HG03196 (cell line): ENCODE results near the gene UGT1A4.
"Not testable (repeated sequence)": the region's sequence is repeated elsewhere in the genome, so short reads cannot be mapped to it uniquely, and the experiment has no call there.

ENCODE experiments used
- ATAC-seq: cut with Tn5 transposase; IDR thresholded peaks from one replicate; pipeline ENCODE4 v1.9.1; 2021; ENCODE audit not compliant: unreplicated experiment

UGT1A4 gene

GRCh38 chr2:233746475-233747282, 28.1 kb downstream of the UGT1A4 start:
- no peak for ATAC-seq

DNA sequence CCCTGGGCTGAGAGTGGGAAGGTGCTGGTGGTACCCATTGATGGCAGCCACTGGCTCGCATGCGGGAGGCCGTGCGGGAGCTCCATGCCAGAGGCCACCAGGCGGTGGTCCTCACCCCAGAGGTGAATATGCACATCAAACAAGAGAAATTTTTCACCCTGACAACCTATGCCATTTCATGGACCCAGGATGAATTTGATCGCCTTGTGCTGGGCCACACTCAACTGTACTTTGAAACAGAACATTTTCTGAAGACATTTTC, 28.7 kb downstream of the UGT1A4 start:
- no peak for ATAC-seq

- ATAC-seq, result not testable (repeated sequence)
These were observed 32.2 kb downstream of the UGT1A4 start for GRCh38 chr2:233750689-233751088.

DNA sequence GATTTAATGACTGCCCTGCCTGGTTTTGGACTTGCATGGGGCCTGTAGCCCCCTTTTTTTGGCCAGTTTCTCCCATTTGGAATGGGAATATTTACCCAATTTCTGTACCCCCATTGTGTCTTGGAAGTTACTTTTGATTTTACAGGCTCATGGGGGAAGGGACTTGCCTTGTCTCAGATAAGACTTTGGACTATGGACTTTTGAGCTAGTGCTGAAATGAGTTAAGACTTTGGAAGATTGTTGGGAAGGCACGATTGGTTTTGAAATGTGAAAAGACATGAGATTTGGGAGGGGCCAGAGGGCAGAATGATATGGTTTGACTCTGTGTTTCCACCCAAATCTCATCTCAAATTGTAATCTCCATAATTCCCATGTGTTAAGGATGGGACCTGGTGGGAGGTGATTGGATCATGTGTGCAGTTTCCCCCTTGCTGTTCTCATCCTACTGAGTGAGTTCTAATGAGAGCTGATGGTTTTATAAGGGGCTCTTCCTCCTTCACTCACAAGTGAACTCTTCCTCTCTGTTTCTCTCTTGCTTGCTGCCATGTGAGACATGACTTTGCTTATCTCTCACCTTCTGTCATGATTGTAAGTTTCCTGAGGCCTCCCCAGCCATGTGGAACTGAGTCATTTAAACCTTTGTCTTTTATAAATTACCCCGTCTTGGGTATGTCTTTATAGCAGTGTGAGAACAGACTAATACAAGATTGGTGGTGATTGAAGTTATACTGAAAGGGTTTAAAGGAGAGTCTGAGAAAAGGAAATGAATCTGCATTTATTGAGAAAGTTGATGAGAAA, 32.9 kb downstream of the UGT1A4 start:
- ATAC-seq, result not testable (repeated sequence)

DNA sequence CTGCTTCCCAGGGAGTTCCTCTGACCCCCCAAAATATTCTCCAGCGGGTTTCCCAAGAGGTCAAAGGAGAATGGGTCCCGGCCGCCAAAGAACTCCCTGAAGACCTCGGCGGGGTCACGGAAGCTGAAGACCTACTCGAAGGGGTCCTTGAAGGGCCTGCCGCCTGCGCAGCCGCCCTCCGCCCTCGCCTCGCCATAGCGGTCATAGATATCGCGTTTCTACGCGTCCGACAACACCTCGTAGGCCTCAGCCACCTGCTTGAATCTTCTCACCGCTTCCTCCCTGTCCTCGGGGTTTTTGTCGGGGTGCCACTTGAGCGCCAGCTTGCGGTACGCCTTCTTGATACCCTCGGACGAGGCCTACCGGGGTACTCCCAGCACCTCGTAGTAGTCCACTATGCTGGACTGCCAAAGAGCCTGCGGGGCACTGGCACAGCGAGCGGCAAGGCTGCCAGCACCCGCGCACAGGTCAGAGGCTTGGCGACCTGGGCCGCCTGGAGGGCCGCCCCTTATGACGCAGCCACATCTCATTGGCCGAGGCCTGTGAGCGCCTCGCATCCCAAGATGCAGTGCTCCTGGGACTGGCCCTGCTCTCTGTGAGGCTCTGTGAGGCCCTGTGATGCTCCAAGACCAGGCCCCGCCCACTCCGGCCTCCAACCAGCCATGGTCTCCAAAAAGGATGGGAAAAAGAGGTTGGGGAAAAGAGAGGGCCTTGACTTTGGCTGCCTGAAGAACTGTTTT, 36.5 kb downstream of the UGT1A4 start:
- ATAC-seq, result no peak

GRCh38 chr2:233756429-233757081, 38.0 kb downstream of the UGT1A4 start:
- ATAC-seq, result no peak

DNA sequence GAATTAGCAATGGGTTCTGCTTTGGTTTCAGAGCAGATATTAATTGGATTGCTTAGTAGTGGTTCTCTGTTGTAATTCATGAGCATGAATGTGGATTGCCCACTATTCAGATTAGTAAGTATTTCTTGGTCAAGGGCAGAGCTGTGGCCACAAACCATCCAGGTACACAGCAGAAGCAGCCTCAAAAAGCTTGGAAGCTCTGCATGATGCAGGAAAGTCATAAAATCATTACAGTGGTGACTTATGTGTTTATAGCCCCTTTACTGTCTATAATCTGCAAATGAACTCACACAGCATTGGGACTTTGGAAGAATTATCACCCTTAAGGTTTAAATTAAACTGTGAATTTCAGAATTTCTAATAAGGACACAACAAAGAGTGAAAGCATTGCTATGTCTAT, 39.6 kb downstream of the UGT1A4 start:
- ATAC-seq, result no peak

DNA sequence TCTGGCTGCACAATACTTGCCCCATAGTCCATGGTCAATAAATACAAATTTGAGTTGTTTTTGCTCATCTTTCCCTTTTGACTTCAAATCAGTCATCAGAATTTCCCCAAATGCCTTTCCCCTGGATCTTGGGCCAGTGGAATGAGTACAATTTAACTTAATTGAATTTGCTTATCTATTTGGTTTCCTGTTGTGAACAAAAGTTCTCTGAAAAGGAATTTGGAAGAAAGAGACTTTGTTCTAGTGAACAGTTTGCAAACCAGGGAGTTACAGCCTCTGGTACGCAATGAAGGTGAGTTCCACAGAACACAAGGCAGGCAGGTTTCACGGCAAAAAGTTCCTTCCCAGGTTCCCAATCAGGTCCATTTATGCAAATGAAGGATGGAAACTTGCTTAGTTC, 40.3 kb downstream of the UGT1A4 start:
- ATAC-seq, result no peak

DNA sequence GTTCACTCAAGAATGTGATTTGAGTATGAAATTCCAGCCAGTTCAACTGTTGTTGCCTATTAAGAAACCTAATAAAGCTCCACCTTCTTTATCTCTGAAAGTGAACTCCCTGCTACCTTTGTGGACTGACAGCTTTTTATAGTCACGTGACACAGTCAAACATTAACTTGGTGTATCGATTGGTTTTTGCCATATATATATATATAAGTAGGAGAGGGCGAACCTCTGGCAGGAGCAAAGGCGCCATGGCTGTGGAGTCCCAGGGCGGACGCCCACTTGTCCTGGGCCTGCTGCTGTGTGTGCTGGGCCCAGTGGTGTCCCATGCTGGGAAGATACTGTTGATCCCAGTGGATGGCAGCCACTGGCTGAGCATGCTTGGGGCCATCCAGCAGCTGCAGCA, 41.5 kb downstream of the UGT1A4 start, which contains the start of gene UGT1A1:
TSS of gene UGT1A1 (plus strand) at position 228 of the 400 bp plus-strand sequence. CDS start at position 246, 18 bp downstream.
- no peak for ATAC-seq

- ATAC-seq, result no peak
These were observed 42.7 kb downstream of the UGT1A4 start for GRCh38 chr2:233761040-233761769.

GRCh38 chr2:233764264-233764663, 45.7 kb downstream of the UGT1A4 start:
- ATAC-seq, result no peak

- no peak for ATAC-seq
These were observed 46.2 kb downstream of the UGT1A4 start for GRCh38 chr2:233764761-233765160.

DNA sequence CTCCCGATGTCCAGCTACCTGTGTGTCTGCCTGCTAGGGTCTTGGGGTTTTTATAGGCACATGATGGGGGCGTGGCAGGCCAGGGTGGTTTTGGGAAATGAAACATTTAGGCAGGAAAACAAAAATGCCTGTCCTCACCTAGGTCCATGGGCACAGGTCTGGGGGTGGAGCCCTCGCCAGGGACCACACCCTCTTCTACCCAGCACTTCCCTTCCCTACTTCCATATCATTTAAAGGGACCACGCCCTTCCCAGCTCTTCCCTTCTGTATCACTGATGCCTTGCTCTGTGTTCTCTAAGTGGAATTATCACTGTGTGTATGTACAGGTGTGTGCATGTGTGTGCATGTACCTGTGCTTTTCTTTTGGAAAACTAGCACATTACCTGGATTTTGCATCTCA, 47.9 kb downstream of the UGT1A4 start:
- ATAC-seq, result no peak

GRCh38 chr2:233768076-233768475, 49.5 kb downstream of the UGT1A4 start:
- ATAC-seq, result no peak

- ATAC-seq, result no peak
These were observed 50.7 kb downstream of the UGT1A4 start for GRCh38 chr2:233769260-233769659.

- ATAC-seq, result no peak
These were observed 53.6 kb downstream of the UGT1A4 start for GRCh38 chr2:233772153-233772552.

GRCh38 chr2:233772583-233772982, 54.0 kb downstream of the UGT1A4 start:
- no peak for ATAC-seq

DNA sequence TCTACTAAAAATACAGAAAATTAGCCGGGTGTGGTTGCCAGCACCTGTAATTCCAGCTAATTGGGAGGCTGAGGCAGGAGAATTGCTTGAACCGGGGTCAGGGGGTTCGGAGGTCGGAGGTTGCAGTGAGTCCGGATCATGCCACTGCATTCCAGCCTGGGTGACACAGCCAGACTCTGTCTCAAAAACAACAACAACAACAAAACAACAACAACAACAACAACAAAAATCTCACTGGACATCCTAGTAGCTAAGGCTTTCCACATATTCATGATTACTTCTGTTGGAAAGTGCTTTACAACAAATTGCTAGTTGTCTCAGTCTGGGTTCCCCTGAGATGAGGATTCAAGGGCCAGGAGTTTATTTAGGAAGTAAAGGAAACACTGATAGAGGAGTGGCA, 55.3 kb downstream of the UGT1A4 start:
- ATAC-seq, result no peak

GRCh38 chr2:233775414-233775813, 56.9 kb downstream of the UGT1A4 start:
- no peak for ATAC-seq

DNA sequence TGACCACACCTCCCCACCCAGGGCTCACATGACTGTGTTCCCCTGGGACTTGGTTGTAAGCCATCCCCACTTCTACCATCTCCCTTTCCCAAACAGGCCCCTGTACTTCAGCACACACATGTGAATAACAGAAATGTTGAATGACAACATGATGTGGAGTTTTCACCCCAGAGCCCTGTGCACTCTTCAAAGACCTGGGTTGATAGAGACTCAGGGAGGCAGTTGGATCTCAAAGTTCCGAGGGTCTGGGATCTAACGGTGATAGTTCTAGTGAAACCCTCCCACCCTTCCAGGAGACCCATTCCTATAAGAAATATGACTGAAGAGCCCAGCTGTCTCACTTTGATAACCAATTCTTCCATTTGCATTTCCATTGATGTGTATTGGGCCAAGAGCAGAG, 59.5 kb downstream of the UGT1A4 start, which contains the start of gene MROH2A:
TSS of gene MROH2A (plus strand) at position 301 of the 400 bp plus-strand sequence. CDS start 1,029 bp downstream, outside the sequence.
- no peak for ATAC-seq
